ENCODE measurements around the gene PLXNC1.
A peak's percentile ranks its signal among the peaks of the same experiment; 100 is the strongest.

The PLXNC1 gene

DNA sequence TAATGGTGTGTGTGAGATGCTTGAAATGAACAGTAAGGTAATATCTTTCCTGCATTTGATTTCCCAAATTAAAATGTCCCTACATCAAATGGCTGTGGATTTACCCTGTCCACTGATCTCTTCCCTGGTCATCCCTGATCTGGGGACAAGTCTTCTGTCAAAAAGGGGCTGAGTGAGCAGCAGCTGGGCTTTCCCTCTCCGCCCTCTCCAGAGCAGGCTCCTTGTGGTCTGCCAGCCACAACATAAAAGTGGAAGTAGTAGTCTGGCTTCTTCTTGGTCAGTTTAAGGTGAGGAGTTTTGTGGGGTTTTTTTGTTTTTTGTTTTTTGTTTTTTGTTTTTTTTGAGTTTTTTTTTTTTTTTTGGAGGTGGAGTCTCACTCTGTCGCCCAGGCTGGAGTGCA is 25.2 kb upstream of the PLXNC1 start:
- no peaks in the 10 kb centered on the region for H3K36me3 ChIP-seq (ENCODE audit: control insufficient read depth, insufficient read depth, low read length)
- TF ChIP-seq, protein P1, sequence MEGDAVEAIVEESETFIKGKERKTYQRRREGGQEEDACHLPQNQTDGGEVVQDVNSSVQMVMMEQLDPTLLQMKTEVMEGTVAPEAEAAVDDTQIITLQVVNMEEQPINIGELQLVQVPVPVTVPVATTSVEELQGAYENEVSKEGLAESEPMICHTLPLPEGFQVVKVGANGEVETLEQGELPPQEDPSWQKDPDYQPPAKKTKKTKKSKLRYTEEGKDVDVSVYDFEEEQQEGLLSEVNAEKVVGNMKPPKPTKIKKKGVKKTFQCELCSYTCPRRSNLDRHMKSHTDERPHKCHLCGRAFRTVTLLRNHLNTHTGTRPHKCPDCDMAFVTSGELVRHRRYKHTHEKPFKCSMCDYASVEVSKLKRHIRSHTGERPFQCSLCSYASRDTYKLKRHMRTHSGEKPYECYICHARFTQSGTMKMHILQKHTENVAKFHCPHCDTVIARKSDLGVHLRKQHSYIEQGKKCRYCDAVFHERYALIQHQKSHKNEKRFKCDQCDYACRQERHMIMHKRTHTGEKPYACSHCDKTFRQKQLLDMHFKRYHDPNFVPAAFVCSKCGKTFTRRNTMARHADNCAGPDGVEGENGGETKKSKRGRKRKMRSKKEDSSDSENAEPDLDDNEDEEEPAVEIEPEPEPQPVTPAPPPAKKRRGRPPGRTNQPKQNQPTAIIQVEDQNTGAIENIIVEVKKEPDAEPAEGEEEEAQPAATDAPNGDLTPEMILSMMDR (IDR thresholded peaks at IDR 0.05; ENCODE audit: insufficient read depth, low read length, poor library complexity, severe bottlenecking): no peak
- H3K4me3 ChIP-seq (replicated peaks; ENCODE audit: low read depth, low read length): no peak overlapping the region
- DNase-seq (ENCODE audit: extremely low read depth, insufficient read length): no peak
- H3K27me3 ChIP-seq (replicated peaks; ENCODE audit: control insufficient read depth, insufficient read depth, low read length): no peaks in the 10 kb centered on the region

DNA sequence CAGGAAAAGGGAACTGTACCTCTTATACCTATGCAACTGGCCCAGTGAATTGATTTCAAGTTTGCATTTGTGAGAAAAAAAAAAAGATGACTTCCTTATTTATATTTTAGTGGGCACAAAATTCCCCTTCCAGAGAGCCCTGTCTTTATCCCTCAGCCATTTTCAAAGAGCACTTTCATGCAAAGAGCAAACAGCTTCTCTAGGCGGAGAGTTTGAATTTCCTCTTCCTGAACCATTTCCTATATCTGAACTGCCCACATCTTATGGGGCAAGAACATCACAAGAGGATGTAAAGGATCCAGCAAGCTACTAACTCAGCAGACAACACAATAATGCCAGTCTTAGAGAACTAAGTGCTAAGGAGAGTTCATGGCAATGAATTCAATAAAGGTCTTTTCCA is 22.3 kb upstream of the PLXNC1 start:
- H3K36me3 ChIP-seq (ENCODE audit: control insufficient read depth, insufficient read depth, low read length): no peaks in the 10 kb centered on the region
- no peaks in the 10 kb centered on the region for H3K27me3 ChIP-seq (replicated peaks; ENCODE audit: control insufficient read depth, insufficient read depth, low read length)
- no peak overlapping the region for H3K4me3 ChIP-seq (replicated peaks; ENCODE audit: low read depth, low read length)
- TF ChIP-seq, protein P1 (IDR thresholded peaks at IDR 0.05; ENCODE audit: insufficient read depth, low read length, poor library complexity, severe bottlenecking): no peak
- DNase-seq (ENCODE audit: extremely low read depth, insufficient read length): no peak

DNA sequence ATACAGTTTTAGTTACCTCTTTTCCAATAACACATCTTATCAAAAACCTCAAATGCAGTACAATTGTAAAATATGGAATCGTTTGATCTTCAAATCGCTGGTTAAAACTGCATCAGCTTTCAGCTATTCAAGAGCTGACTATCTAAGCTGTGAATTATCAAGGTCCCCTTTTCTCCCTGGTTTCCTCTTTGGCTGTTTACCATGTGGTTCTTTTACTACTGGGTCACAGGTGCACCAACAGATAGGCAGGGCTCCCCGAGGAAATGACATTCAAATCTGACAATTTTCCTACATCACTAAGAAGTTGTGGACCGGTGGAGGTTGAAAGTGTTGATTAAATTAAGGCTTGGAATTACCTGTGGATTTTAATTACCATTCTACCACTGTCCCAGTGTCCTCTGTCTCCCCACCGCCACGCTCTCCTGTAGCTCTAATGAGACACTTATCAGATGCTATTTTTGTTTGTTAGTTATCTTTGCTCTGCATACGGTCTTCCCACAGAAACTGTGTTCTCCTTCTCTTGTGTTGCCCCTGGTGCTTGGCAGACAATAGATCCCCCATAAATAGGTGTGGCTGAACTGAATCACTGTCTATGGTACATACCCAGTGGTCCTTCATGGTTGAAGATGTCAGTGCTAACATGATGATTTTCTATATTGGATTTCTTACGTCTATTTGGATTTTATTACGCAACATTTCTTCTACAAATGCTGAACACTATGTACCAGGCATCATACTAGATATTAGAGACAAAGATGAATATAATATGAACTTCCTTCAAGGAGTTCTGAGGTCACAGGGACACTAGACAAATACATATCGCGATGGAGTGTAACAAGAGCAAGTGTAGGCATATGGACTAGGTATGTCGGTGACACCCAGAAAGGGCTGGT is 20.9 kb upstream of the PLXNC1 start:
- DNase-seq (ENCODE audit: extremely low read depth, insufficient read length): no peak
- TF ChIP-seq, protein P1 (IDR thresholded peaks at IDR 0.05; ENCODE audit: insufficient read depth, low read length, poor library complexity, severe bottlenecking): no peak
- H3K27me3 ChIP-seq (replicated peaks; ENCODE audit: control insufficient read depth, insufficient read depth, low read length): no peaks in the 10 kb centered on the region
- H3K36me3 ChIP-seq (ENCODE audit: control insufficient read depth, insufficient read depth, low read length): no peaks in the 10 kb centered on the region
- no peak overlapping the region for H3K4me3 ChIP-seq (replicated peaks; ENCODE audit: low read depth, low read length)

DNA sequence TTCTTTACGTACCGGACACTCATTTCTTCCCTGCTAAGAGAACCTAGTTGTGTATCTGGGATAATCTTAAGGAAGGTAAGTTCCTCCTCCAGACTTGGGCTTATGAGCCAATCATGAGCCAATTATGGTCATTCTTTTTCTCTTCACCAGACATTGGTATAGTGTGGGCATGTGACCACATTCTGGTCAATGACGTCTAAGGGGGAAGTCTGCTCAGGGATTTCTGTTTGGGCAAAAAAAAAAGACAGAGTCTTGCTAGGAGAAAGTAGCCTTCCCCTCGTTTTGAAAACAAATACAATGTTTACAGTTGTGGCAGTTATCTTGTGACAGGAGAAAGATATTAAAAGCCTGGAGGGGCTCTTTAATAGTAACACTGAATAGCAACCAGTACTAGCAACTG is 20.1 kb upstream of the PLXNC1 start:
- no peaks in the 10 kb centered on the region for H3K36me3 ChIP-seq (ENCODE audit: control insufficient read depth, insufficient read depth, low read length)
- H3K27me3 ChIP-seq (replicated peaks; ENCODE audit: control insufficient read depth, insufficient read depth, low read length): no peaks in the 10 kb centered on the region
- no peak overlapping the region for H3K4me3 ChIP-seq (replicated peaks; ENCODE audit: low read depth, low read length)
- DNase-seq (ENCODE audit: extremely low read depth, insufficient read length): no peak
- TF ChIP-seq, protein P1 (IDR thresholded peaks at IDR 0.05; ENCODE audit: insufficient read depth, low read length, poor library complexity, severe bottlenecking): no peak

DNA sequence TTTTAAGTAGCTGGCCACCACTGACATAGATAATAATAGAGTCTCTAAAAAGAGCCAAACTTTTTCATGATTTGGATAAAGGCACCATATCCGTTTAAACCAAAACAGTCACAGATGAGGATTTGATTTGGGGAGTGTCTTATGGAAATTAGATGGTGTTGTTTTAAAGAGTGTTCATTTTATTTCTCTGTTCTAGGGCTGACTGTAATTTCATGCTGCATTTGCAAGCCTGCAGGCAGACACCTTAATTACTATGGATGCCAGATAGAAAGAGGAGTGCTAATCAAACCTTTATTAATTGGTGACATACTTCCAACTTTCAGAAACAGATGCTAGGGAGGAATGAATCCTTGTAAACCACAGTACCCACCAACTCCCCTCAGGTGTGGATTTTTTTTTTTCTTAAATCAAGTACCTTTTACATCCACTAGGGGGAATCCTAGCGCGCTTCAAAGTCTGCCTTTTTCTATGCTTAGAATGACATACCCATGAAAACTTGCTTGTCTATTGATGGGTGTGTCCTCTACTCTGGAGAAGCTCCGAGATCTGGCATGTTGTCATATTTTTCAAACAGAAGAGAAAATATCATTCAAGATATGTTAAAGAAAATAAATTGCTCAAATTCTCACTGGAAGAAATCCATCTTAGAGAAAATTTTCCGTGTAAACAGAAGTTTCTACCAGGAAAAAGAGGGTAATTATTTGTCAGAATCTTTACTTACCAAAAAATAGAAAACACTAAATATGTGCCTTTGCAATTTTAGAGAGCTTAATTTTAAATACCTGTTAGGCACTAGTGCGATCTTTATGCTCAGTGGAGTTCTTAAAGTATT is 14.2 kb upstream of the PLXNC1 start:
- Histone ChIP-seq H3K36me3 (ENCODE audit: control insufficient read depth, insufficient read depth, low read length) (no peaks in the 10 kb centered on the region), H3K27me3 (replicated peaks; ENCODE audit: control insufficient read depth, insufficient read depth, low read length) (no peaks in the 10 kb centered on the region), H3K4me3 (replicated peaks; ENCODE audit: low read depth, low read length) (no peak overlapping the region)
- TF ChIP-seq, protein P1 (IDR thresholded peaks at IDR 0.05; ENCODE audit: insufficient read depth, low read length, poor library complexity, severe bottlenecking): peak; percentile 63
- DNase-seq (ENCODE audit: extremely low read depth, insufficient read length): no peak

Measured in GM06990 (cell line).